ENCODE measurements around the gene ACOX2.

DNA sequence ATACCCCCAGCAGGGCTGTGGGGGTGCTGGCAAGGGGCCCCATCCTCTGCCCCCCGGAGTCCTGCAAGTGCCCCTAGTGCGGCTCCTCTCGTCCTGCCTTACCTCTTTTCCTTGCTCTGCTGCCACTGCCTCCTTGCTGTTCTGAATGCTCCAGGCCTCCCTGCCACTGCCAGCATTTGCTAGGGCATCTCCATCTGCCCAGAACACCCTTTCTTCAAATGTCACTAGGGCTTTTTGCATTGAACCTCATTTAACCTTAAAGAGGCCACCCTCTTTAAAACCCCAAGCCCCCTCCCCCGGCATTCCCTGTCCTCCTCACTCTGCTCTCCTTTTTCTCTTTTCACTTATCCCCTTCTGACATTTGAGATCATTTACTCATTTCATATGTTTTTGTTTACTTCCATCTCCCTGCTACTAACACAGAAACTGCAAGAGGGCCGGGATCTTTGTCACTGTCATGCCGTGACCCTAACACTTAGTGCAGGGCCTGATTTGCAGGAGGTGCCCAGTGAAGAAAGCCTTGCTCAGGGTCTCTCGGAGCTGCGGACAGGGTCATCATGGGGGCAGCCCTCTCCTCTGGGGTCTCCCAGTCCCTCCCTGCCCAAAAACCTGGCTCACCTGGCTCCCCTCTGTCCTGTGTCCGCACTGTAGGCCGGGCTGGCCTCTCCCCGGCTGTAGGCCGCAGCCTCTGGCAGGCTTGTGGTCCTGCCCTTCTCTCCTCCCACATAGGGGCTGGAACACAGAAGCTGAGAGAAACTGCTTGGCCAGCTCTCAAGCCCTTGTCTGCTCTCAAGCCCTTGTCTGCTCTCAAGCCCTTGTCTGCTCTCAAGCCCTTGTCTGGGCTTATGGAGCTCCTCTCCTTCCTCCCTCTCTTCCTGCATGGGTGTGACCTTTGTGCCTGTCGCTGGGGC, at the start of gene ACOX2:
- TF ChIP-seq POLR2A (IDR thresholded peaks at IDR 0.05; ENCODE audit: low read depth): no peak
- peak; percentile 39 to 63 for TF ChIP-seq POLR2AphosphoS5 (IDR thresholded peaks at IDR 0.05)
- TF ChIP-seq CTCF (IDR thresholded peaks at IDR 0.05): no peak

All from esophagus muscularis mucosa (tissue), 3 donors.